GM19468 (cell line): ENCODE data around the gene TMEM240.
"Not testable (repeated sequence)": the region's sequence is repeated elsewhere in the genome, so short reads cannot be mapped to it uniquely, and the experiment has no call there.

Experiments used
- ATAC-seq: cut with Tn5 transposase; IDR thresholded peaks from one replicate; pipeline ENCODE4 v1.9.1; 2021; ENCODE audit warnings: mild to moderate bottlenecking, moderate library complexity, moderate number of reproducible peaks; ENCODE audit not compliant: unreplicated experiment; ENCODE audit errors: extremely low read depth

TMEM240 gene

GRCh38 chr1:1541956-1542765 is 1.7 kb upstream of the TMEM240 start:
- no peak for ATAC-seq

GRCh38 chr1:1540818-1541628 is 599 bp upstream of the TMEM240 start:
- no peak for ATAC-seq

DNA sequence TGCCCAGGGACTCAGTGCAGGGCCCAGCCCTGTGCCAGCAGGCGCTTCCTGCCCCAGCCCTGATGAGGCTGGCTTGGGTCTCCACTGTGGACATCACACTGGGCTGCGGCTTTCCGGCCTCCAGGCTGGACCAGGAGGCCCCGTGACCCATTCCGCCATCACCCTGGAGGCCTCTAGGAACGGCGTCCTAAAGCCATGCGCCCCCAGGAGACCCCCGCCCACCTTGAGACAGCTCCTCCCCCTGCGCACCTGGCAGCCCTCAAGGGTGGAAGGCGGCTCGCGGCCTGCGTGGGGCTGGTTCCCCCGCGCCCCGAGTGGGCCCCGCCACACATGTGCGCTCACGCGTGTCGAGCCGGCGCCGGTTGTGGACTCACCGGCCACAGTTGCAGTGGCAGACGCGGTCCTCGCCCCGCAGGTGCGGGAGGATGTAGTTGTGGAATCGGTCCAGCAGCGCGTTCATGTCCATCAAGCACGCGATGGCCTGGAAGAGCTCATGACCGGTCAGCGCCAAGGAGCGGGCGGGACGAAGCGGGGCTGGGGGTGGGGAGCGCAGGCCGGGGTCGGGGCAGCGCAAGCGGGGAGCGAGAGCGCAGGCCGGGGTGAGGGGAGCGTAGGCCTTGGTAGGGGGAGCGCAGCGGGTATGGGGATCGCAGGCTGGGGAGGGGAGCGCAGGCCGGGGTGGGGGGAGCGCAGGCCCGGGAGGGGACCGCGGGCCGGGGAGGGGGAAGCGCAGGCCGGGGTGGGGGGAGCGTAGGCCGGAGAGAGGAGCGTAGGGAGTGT is 924 bp downstream of the TMEM240 start:
- no peak for ATAC-seq

- no peak for ATAC-seq
Observed at GRCh38 chr1:1538989-1539309, 1.5 kb downstream of the TMEM240 start.

DNA sequence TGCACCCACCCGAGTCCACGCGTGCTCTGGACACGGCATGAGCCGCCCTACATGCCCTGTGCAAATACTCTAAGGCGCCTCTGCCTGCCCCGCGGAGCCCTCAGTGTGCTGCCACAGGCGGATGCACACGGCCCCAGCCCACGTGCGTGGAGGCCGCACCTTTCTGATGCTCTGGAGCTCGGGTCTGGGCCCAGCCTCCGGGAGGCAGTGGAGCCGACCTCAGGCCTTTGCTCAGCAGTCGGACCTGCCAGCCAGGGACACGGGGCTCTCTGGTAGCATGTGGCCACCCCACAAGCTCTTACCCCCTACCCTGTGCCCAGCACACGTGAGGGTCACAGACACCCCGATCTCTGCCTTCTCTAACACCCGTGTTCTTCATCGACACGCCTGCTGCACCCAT is 2.1 kb downstream of the TMEM240 start:
- no peak for ATAC-seq

GRCh38 chr1:1537626-1538250 is 2.7 kb downstream of the TMEM240 start:
- no peak for ATAC-seq

DNA sequence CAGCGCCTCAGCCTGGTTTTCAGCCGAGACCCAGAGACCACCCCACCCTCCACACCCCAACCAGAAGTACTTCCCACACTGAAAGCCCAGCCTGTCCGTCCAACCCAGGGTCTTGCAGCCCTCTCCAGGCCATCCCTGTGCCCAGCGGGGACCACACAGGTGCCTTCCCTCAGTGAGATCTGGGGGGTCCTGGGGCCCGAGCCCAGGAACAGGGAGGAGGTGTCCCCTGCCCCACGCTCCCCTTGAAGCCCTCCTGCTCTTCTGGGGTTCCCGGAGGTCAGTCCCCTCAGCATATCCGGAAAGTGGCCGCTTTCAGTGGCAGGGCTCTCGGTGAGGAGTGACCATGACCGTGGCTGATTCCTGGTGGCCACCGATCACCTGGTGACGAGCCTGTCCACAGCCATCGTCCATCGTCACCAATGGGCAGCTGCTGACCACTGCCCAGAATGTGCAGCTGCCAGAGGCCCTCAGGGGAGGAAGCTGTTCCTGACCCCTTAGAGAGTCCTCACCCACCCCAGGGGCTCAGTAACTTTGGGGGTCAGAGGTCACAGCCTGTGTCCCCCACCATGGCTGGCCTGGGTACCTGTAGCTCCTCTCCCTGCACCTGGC is 3.4 kb downstream of the TMEM240 start:
- ATAC-seq: no peak

GRCh38 chr1:1536019-1536937 is 4.1 kb downstream of the TMEM240 start:
- no peak for ATAC-seq

GRCh38 chr1:1535201-1536018 is 5.0 kb downstream of the TMEM240 start:
- ATAC-seq: no peak

DNA sequence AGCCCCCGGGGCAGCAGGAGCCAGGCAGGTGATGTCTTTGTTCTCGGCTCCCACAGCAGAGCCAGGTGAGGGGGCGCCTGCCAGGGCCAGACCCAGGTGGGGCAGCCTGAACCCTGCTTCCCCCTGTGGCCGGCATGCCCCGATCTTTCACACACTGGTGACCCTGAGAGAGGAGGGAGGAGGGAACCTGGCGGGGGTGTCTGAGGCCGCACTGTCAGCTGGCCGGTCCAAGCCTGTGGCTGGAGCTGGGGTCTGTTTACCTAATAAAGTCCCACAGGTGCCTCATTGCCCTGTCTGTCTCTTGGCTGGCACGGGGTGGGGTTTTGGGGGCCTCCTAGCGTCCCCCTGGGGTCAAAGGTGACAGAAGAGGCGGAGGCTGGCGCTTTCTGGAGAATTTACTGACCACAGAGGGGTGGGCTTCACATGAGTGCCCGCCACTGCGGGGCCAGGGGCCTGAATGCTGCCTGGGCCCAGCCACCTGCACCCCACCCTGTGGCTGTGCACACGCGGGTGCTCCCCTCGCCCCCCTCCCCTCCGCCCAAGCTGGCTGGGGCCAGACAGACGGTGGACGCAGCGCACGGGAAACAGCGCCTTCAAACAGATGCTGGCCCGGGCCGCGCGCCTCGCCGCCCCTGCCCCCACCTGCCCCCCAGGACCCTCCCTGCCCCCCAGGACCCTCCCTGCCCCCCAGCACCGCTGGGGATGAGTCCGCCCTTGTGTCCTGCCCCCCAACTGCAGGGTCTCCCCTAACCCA is 5.8 kb downstream of the TMEM240 start:
- ATAC-seq: no peak

- not testable (repeated sequence) for ATAC-seq
Observed at GRCh38 chr1:1533894-1534291, 6.5 kb downstream of the TMEM240 start.

GRCh38 chr1:1533176-1533893 is 7.1 kb downstream of the TMEM240 start:
- not testable (repeated sequence) for ATAC-seq

- ATAC-seq: no peak
Observed at GRCh38 chr1:1531947-1532346, 8.5 kb downstream of the TMEM240 start.

GRCh38 chr1:1529936-1530335 is 10.5 kb downstream of the TMEM240 start:
- ATAC-seq: no peak

GRCh38 chr1:1529321-1529720 is 11.1 kb downstream of the TMEM240 start:
- ATAC-seq: no peak

- no peak for ATAC-seq
Observed at GRCh38 chr1:1528301-1529267, 11.8 kb downstream of the TMEM240 start.
